Psoas muscle (tissue), 8 donors: Measurements from ENCODE around the gene ISL2. TPM values are rescaled to one million over a fixed set of nuclear protein-coding genes. Genes with fewer than 3 reads are reported as not detected.

Source experiments
- ATAC-seq, 4 donors: fragments of 200-7000 bp; cut with Tn5 transposase; one replicate each; pipeline ENCODE4 v1.9.1; 2020; ENCODE audit warnings: moderate library complexity in 3 of 4, mild to moderate bottlenecking in 2 of 4
- DNase-seq, 2 donors: peaks; one replicate each; pipeline ENCODE4 v3.0.0-alpha.2; 2020
- H3K27ac ChIP-seq: fragments of 200-600 bp; one replicate; pipeline ENCODE4 v1.8.0; 2022
- H3K27me3 ChIP-seq, 3 donors: fragments of 200-600 bp in 1 of 3; one replicate each; pipeline versions ENCODE4 v1.6.1 to v1.8.0; 2013 to 2022; ENCODE audit warnings: low read length in 2 of 3, mild to moderate bottlenecking in 2 of 3, moderate library complexity in 1 of 3; ENCODE audit not compliant: insufficient read depth in 3 of 3
- H3K36me3 ChIP-seq, 2 donors: fragments of 200-600 bp in 1 of 2; one replicate each; pipeline versions ENCODE4 v1.6.1 to v1.8.0; 2013 to 2022; ENCODE audit warnings: low read depth in 1 of 2, mild to moderate bottlenecking in 1 of 2, moderate library complexity in 1 of 2; ENCODE audit not compliant: insufficient read depth in 1 of 2
- H3K4me1 ChIP-seq: fragments of 200-600 bp; one replicate; pipeline ENCODE4 v1.8.0; 2022
- H3K4me3 ChIP-seq: fragments of 200-600 bp; one replicate; pipeline ENCODE4 v1.8.0; 2022; ENCODE audit warnings: mild to moderate bottlenecking
- H3K9me3 ChIP-seq: fragments of 200-600 bp; one replicate; pipeline ENCODE4 v1.8.0; 2022
- WGBS, 3 donors: extraction: QIAGEN DNeasy Blood & Tissue Kit; methylation state at CpG; one replicate each; pipeline versions ENCODE4 v1.1.6 to v1.1.7; 2013; 5-methylcytosine and 5-hydroxymethylcytosine counted together
- intact Hi-C, 2 donors: fragments of 100-400 bp; cut with DNase I; formaldehyde crosslinking; loops; one replicate each; pipeline versions ENCODE4 v1.11.0 to v1.14.2; 2022
- polyA plus RNA-seq, 3 donors: library from polyadenylated mRNA; stranded (reverse); fragments of 200-250 nt; gene quantifications; one replicate each; pipeline ENCODE4 v1.2.3, GENCODE V29; 2013
- total RNA-seq, 4 donors: library from RNA; stranded (reverse); fragmentation: NEBNext Ultra II Directional in 2 of 4; extraction: Animal tissue kit (Norgen Biotek cat#: 25700) in 2 of 4; gene quantifications; one replicate each; pipeline versions ENCODE4 v1.2.1 to v1.2.4, GENCODE V29; 2021 to 2023
- TF ChIP-seq, protein P1 (sequence below): fragments of 200-600 bp; IDR thresholded peaks from one replicate; pipeline ENCODE4 v1.8.0; 2022; ENCODE audit warnings: antibody characterized with exemption
- donor health status: healthy with polysubstance abuse.
- donor health status: DM: no; HTN: no; CAD: no; lungs with moderate emphysema.
- donor health status: Bipolar disorder and iron deficiency.
- donor health status: healthy.
- donor health status: DM: yes; HTN: yes; CAD: no.
- donor health status: DM: no; HTN: no; CAD: no.
- donor health status: DM: no; HTN: no; CAD: no.
- donor health status: DM: yes; HTN: yes; CAD: no.

Gene ISL2
- total and polyA plus RNA-seq, 7 donors, result not detected

DNA sequence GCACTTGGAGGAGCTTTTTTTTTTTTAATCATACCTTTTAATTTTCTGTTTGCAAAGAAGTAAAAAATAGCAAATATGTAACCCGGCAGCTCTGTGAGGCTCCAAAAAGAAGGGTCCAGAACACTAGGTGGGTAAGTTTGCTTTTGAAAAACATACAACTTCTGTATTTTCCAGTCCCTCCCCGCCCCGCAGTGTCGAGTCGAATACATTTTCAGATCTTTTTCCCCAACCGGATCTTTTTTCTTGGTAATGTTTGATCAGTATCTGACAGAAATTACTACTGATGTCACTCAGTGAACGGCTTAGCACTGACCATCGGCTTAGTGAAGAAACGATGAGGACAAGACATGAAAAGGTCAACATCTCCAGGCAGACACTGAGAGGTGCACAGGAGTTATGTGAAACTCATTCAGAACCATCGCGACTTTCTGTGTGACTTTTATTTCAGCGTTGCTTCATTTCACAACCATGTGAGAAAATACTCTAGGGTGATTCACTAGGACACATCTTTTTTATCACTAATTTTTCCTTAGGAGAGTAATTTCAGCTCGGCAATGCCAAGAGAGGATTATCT, 11.0 kb downstream of the ISL2 start:
- peaks cover 5 to 72% (median 35%) of the 10 kb centered on the region in 3 donors for H3K27me3 ChIP-seq
- peaks cover 13% of the 10 kb centered on the region for H3K4me1 ChIP-seq
- no peak overlapping the region for H3K27ac ChIP-seq
- TF ChIP-seq, protein P1, sequence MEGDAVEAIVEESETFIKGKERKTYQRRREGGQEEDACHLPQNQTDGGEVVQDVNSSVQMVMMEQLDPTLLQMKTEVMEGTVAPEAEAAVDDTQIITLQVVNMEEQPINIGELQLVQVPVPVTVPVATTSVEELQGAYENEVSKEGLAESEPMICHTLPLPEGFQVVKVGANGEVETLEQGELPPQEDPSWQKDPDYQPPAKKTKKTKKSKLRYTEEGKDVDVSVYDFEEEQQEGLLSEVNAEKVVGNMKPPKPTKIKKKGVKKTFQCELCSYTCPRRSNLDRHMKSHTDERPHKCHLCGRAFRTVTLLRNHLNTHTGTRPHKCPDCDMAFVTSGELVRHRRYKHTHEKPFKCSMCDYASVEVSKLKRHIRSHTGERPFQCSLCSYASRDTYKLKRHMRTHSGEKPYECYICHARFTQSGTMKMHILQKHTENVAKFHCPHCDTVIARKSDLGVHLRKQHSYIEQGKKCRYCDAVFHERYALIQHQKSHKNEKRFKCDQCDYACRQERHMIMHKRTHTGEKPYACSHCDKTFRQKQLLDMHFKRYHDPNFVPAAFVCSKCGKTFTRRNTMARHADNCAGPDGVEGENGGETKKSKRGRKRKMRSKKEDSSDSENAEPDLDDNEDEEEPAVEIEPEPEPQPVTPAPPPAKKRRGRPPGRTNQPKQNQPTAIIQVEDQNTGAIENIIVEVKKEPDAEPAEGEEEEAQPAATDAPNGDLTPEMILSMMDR, result no peak
- H3K9me3 ChIP-seq, result no peaks in the 10 kb centered on the region
- DNase-seq (no peak), ATAC-seq (no peak)
- no peak overlapping the region for H3K4me3 ChIP-seq
- intact Hi-C loops, result no loop called here
- 90 to 93% (median 93%) methylated on average over 13 of the region's 13 CpGs for WGBS, 3 donors
- no peaks in the 10 kb centered on the region for H3K36me3 ChIP-seq

DNA sequence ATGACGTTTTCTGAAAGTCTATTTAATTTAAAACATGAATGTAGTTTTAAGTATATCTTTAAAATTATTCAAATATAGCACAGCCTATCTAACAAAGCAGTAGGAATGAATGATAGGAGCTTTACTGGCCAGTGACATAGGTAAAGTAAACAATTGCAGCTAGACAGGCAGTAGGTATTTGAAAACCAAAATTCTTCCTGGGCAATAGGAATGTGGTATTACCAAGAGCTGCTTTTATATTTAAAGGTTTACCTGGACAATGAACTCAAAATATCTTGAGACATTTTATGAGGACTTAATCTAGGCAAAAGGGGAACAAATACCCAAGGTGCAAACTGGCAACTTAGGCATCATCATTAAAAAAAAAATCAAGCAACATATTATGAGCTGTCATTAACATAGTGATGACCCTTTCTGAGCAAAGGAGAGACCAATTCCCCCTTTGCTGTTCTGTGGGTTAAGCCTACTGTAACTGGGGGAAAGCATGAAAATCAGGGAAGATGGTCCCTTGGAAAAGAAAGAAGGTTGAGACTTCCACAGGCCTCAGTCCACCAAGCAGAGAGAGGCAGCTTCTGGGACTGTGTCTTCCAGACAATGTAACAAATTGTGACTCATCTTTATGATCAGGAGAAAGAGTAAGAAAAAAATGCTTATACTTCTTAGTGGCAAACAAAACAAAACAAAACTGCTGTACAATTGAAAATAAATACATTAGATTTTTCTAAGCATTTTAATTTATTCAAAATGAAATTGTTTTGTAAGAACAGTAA, 12.9 kb downstream of the ISL2 start:
- Histone ChIP-seq H3K36me3 (peaks cover 0 to 3% of the 10 kb centered on the region in 2 donors), H3K4me3 (no peak overlapping the region), H3K27ac (no peak overlapping the region), H3K27me3 (peaks cover 5 to 53% (median 24%) of the 10 kb centered on the region in 3 donors), H3K9me3 (no peaks in the 10 kb centered on the region), H3K4me1 (peaks cover 7% of the 10 kb centered on the region)
- 95 to 100% (median 98%) methylated on average over 1 of the region's 1 CpG for WGBS, 3 donors
- DNase-seq (no peak), ATAC-seq (no peak)
- intact Hi-C loops, result no loop called here
- TF ChIP-seq, protein P1, result no peak

DNA sequence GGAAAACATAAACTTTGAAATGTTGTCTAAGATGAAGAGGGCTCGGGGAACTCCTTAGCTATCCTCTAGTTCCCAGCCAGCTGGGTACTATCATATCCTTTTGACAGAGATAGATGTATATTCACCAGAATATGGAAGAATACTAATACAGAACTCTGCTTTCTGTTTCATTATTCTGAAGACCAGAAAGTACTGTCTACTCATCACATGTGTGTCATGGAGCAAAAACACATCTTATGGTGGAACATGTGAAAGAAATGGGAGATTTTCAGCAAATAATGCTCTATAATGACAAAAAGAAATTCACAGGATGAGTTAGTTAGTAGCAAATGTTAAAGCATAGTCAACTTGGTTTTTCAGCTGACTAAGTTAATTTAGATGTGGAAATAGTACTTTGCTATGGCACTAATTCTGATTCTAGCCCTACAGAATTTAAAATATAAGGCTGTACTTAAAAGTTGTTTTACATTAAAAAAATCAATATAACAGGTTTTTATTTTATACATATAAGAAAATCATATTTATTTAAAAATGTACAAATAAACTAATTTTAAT, 16.5 kb downstream of the ISL2 start:
- Histone ChIP-seq H3K27me3 (peaks cover 0 to 17% (median 0%) of the 10 kb centered on the region in 3 donors), H3K36me3 (peaks cover 0 to 3% of the 10 kb centered on the region in 2 donors), H3K27ac (no peak overlapping the region), H3K4me3 (no peak overlapping the region), H3K4me1 (no peaks in the 10 kb centered on the region), H3K9me3 (no peaks in the 10 kb centered on the region)
- DNase-seq (no peak), ATAC-seq (no peak)
- 97 to 100% (median 98%) methylated on average over 1 of the region's 1 CpG for WGBS, 3 donors
- intact Hi-C loops, result no loop called here
- TF ChIP-seq, protein P1, result no peak

DNA sequence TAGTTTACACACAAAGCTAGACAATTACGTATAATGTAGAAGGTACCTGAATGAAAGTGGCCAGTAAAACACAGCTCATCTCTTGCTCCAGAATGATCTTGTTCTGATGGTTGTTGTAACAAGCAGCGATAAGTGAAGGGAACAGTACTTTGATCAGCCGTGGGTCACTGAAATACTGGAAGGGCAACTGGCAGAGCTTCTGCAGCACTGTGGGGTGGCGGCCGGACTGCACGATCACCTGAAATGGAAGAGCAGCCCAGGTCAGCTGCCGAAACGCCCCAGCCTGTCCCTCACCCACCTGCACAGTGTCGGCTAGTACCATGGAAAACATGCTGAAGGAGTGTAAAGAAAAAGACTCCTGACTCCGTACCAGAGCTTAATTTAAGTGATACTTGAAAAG, 17.3 kb downstream of the ISL2 start:
- H3K4me1 ChIP-seq, result no peaks in the 10 kb centered on the region
- no peak overlapping the region for H3K27ac ChIP-seq
- TF ChIP-seq, protein P1, result no peak
- no peak overlapping the region for H3K4me3 ChIP-seq
- ATAC-seq (no peak), DNase-seq (no peak)
- 95 to 97% (median 96%) methylated on average over 10 of the region's 10 CpGs for WGBS, 3 donors
- H3K9me3 ChIP-seq, result no peaks in the 10 kb centered on the region
- peaks cover 0 to 3% of the 10 kb centered on the region in 2 donors for H3K36me3 ChIP-seq
- peaks cover 0 to 9% (median 0%) of the 10 kb centered on the region in 3 donors for H3K27me3 ChIP-seq
- intact Hi-C loops, result no loop called here
